Ovary (tissue), 9 donors: ENCODE measurements around the gene BACH1. TPM values are rescaled to one million over a fixed set of nuclear protein-coding genes. Genes with fewer than 3 reads are reported as not detected.

Experiments
- DNase-seq, 5 donors: peaks; one replicate each; pipeline ENCODE4 v3.0.0-alpha.2; 2019 to 2020
- H3K27ac ChIP-seq, 2 donors: fragments of 200-600 bp; one replicate each; pipeline versions ENCODE4 v1.5.1 to v1.8.0; 2019 to 2022
- H3K27me3 ChIP-seq: fragments of 200-600 bp; one replicate; pipeline ENCODE4 v1.8.0; 2022
- H3K36me3 ChIP-seq: fragments of 200-600 bp; sonication (generic); one replicate; pipeline ENCODE4 v1.5.1; 2019
- H3K4me1 ChIP-seq: one replicate; pipeline ENCODE4 v1.8.1; 2013; ENCODE audit warnings: mild to moderate bottlenecking, moderate library complexity; ENCODE audit not compliant: insufficient read depth
- H3K4me3 ChIP-seq: fragments of 200-600 bp; sonication (generic); one replicate; pipeline ENCODE4 v1.5.1; 2017
- H3K9me3 ChIP-seq, 2 donors: fragments of 200-600 bp in 1 of 2; sonication (generic) in 1 of 2; one replicate each; pipeline versions ENCODE4 v1.5.1 to v1.8.1; 2013 to 2019; ENCODE audit warnings: mild to moderate bottlenecking in 1 of 2, moderate library complexity in 1 of 2
- EP300 ChIP-seq: sonication (generic); formaldehyde crosslinking; IDR thresholded peaks from one replicate; pipeline ENCODE4 v1.6.1; 2017; ENCODE audit warnings: antibody characterized with exemption
- POLR2A ChIP-seq: fragments of 450-650 bp; IDR thresholded peaks from one replicate; pipeline ENCODE4 v1.6.1; 2017; ENCODE audit warnings: antibody characterized with exemption, mild to moderate bottlenecking, moderate library complexity
- WGBS, 3 donors: extraction: QIAGEN DNeasy Blood & Tissue Kit in 1 of 3; methylation state at CpG; one replicate each; pipeline versions ENCODE4 v1.1.5 to v1.1.7; 2013 to 2017; 5-methylcytosine and 5-hydroxymethylcytosine counted together
- intact Hi-C, 4 donors: fragments of 100-400 bp; cut with DNase I; formaldehyde crosslinking; loops; one replicate each; pipeline versions ENCODE4 v1.11.0 to v1.15.1; 2022 to 2023
- polyA plus RNA-seq, 2 donors: library from polyadenylated mRNA; stranded (reverse); fragments of 200-250 nt in 1 of 2; fragments of 350-450 nt in 1 of 2; fragmentation: Illumina TruSeq in 1 of 2; extraction: RNeasy Lipid Tissue Mini Kit (QIAGEN cat#74804) in 1 of 2; gene quantifications; one replicate each; pipeline ENCODE4 v1.2.3, GENCODE V29; 2013 to 2014
- total RNA-seq, 7 donors: library from RNA; depleted of rRNA in 2 of 7; stranded (reverse); fragments of >200 nt in 2 of 7; fragmentation: NEBNext Ultra II Directional in 3 of 7; extraction: Animal tissue kit (Norgen Biotek cat#: 25700) in 3 of 7; gene quantifications; one replicate each; pipeline versions ENCODE4 v1.1.0 to v1.2.4, GENCODE V29; 2016 to 2023
- TF ChIP-seq, protein P1 (sequence below), 3 donors: fragments of 450-650 bp in 2 of 3; fragments of 200-600 bp in 1 of 3; IDR thresholded peaks; one replicate each; pipeline versions ENCODE4 v1.5.1 to v1.8.0; 2016 to 2022; ENCODE audit warnings: antibody characterized with exemption in 3 of 3, mild to moderate bottlenecking in 1 of 3
- donor health status: DM: no; HTN: no; CAD: no; lungs with moderate emphysema.
- donor health status: DM: no; HTN: no; CAD: no.
- donor health status: Bipolar disorder and iron deficiency.
- donor health status: DM: yes; HTN: yes; CAD: no.
- donor health status: DM: no; HTN: no; CAD: no.
- donor health status: DM: yes; HTN: yes; CAD: no.

Gene BACH1
- total and polyA plus RNA-seq, 9 donors: 11.4 to 77.0 (median 52.3) TPM

DNA sequence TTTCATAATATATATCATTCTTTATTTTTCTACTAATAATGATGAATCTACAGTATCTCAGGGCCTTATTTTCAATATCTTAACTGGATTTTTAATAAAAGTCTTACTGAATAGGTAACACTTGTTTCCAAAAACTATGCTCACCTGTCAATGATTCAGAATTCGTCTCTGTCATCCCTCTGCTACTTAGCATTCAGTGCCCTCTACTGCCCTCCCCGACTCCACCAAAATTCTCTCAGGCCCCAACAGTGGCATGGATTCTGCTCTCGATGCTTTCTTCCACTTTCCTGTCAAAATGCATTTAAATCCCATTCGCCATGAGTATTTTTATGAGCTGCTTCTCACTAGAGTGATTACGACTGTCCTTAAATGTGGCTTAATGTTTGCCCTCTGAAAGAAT lies 10.5 kb upstream of the BACH1 start:
- TF ChIP-seq EP300: no peak
- TF ChIP-seq POLR2A: no peak
- TF ChIP-seq, protein P1, sequence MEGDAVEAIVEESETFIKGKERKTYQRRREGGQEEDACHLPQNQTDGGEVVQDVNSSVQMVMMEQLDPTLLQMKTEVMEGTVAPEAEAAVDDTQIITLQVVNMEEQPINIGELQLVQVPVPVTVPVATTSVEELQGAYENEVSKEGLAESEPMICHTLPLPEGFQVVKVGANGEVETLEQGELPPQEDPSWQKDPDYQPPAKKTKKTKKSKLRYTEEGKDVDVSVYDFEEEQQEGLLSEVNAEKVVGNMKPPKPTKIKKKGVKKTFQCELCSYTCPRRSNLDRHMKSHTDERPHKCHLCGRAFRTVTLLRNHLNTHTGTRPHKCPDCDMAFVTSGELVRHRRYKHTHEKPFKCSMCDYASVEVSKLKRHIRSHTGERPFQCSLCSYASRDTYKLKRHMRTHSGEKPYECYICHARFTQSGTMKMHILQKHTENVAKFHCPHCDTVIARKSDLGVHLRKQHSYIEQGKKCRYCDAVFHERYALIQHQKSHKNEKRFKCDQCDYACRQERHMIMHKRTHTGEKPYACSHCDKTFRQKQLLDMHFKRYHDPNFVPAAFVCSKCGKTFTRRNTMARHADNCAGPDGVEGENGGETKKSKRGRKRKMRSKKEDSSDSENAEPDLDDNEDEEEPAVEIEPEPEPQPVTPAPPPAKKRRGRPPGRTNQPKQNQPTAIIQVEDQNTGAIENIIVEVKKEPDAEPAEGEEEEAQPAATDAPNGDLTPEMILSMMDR (IDR thresholded peaks at IDR 0.05): no peak
- 75 to 84% (median 82%) methylated on average over 5 of the region's 5 CpGs for WGBS, 3 donors
- Histone ChIP-seq H3K4me1 (no peaks in the 10 kb centered on the region), H3K27ac (no peak overlapping the region), H3K36me3 (no peaks in the 10 kb centered on the region), H3K4me3 (no peak overlapping the region), H3K9me3 (no peaks in the 10 kb centered on the region), H3K27me3 (no peaks in the 10 kb centered on the region)
- DNase-seq: no peak
- intact Hi-C loops: no loop called here

DNA sequence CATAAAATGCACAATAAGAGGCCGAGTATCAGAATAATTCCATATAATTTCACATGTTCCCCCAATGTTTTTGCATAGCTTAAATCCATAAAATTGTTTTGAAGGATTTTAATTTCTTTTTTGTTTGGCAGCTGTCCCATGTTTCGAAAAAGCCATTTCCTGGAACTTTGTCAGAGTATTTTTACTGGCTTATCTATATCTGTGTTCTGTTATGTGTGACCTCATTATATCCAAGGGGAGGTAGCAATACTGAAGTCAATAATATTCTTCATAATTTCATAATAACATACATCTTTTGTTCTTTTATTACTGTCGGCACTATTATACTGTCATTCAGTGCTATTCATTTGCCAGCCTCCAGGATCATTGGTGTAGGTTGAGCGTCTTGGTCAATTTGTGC lies 9.4 kb upstream of the BACH1 start:
- intact Hi-C loops: no loop called here
- Histone ChIP-seq H3K4me3 (no peak overlapping the region), H3K27me3 (no peaks in the 10 kb centered on the region), H3K36me3 (no peaks in the 10 kb centered on the region), H3K27ac (no peak overlapping the region), H3K4me1 (no peaks in the 10 kb centered on the region), H3K9me3 (no peaks in the 10 kb centered on the region)
- TF ChIP-seq POLR2A (no peak), EP300 (no peak)
- TF ChIP-seq, protein P1 (IDR thresholded peaks at IDR 0.05): no peak
- no peak for DNase-seq
- 71 to 75% (median 74%) methylated on average over 4 of the region's 4 CpGs for WGBS, 3 donors

DNA sequence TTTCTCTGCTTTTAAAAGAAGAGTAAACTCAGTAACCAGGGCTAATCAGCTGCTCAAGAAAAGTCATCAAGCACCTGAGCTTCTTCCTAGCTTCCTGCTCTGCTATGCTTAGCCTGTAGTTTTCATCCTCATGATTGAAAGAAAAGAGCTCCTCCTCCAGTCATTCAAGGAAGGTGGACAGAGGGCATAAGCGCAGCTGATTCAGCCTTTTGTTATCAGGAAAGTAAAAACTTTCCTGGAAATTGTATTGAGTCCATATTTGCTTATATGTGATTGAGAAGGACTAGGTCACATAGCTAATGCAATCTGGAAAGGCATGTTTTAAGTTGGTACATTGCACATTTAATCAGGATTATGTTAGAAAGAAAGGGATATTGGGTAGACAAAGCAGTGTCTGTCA lies 8.5 kb upstream of the BACH1 start:
- WGBS, 3 donors: 87 to 100% (median 97%) methylated on average over 1 of the region's 1 CpG
- Histone ChIP-seq H3K27ac (no peak overlapping the region), H3K4me3 (no peak overlapping the region), H3K4me1 (no peaks in the 10 kb centered on the region), H3K9me3 (no peaks in the 10 kb centered on the region), H3K27me3 (no peaks in the 10 kb centered on the region), H3K36me3 (no peaks in the 10 kb centered on the region)
- TF ChIP-seq POLR2A (no peak), EP300 (no peak)
- TF ChIP-seq, protein P1 (IDR thresholded peaks at IDR 0.05): no peak
- DNase-seq: no peak
- intact Hi-C loops: loop anchor here in 1 of 4 donors (10.0 kb wide), 1 partner anchor 55 kb away; no protein-coding TSS in a partner anchor

DNA sequence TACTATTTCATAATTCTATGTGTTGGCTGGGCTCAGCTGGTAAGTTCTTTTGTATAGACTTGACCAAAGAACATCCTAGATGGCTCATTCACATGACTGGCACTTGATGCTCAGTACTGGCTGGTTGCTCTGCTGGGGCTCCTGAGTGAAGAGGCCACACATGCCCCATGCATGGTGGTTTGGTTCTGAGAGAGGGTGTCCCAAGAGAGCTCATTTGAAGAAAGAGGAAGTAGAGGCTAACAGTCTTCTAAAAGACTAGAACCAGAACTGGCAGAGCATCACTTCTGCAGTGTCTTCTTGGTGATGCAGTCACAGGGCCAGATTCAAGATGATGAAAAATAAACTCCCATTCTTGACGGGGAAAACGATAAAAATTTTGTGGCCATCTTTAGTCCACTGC lies 5.2 kb upstream of the BACH1 start:
- Histone ChIP-seq H3K9me3 (no peaks in the 10 kb centered on the region), H3K36me3 (no peaks in the 10 kb centered on the region), H3K4me1 (peaks cover 2% of the 10 kb centered on the region), H3K27ac (no peak overlapping the region), H3K4me3 (no peak overlapping the region), H3K27me3 (no peaks in the 10 kb centered on the region)
- 96 to 97% (median 96%) methylated on average over 2 of the region's 2 CpGs for WGBS, 3 donors
- intact Hi-C loops: loop anchor here in 1 of 4 donors (10.0 kb wide), 1 partner anchor 51 kb away; no protein-coding TSS in a partner anchor
- TF ChIP-seq POLR2A (no peak), EP300 (no peak)
- TF ChIP-seq, protein P1 (IDR thresholded peaks at IDR 0.05): no peak
- no peak for DNase-seq
